NK-92 (cell line): ENCODE measurements around the gene ZBTB16.

Experiments used
- DNase-seq: peaks from one replicate; lab custom pipeline; 2025; ENCODE audit not compliant: unreplicated experiment; lab: John Stamatoyannopoulos, UW

Gene ZBTB16

GRCh38 chr11:114178656-114179055 lies 119.1 kb downstream of the ZBTB16 start:
- no peak for DNase-seq

- no peak for DNase-seq
Measured at GRCh38 chr11:114179234-114179941, 119.9 kb downstream of the ZBTB16 start.

- DNase-seq: no peak
Measured at GRCh38 chr11:114180301-114181055, 121.0 kb downstream of the ZBTB16 start.

- DNase-seq: no peak
Measured at GRCh38 chr11:114181195-114181594, 121.7 kb downstream of the ZBTB16 start.

DNA sequence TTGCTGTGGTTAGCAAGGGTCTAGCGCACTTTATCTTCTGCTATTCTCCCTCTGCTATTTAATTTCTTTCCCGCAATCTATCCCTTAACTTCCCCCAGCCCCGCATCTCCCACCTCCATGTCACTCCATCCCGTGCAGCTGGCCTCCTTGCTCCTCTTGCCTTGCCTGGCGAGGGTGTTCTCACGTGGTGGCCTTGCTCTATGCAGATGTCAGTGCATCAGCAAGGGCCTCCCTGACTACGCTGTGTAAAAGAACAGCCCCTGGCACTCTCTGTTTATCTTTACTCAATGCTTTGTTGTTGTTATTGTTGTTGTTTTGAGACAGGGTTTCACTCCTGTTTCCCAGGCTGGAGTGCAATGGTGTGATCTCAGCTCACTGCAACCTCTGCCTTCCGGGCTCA lies 122.2 kb downstream of the ZBTB16 start:
- no peak for DNase-seq

DNA sequence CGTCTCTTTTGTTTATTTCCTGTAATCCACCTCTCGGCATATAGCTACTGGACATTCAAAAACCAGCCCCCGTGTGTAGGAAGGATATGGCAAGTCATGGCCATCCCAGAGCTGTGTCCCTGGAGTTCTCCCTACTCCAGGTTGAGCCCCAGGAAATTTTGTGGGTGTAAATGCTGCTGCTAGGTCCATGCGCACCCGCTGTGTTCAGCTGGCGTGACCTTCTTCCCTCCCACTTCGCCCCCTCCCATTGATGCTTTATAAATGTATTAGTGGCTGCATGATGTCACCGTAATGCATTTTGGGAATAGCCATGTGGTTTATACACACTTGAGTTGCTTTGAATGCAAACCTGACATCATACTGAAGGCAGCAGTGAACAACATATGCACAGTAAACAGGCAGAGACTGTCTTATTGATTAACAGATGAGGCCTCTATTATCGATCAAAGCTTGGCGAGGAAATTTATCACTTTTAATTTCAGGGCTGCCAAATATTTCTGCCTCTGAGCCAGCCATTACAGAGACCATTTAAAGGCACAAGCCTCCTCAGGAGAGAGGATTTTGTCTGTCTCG lies 123.0 kb downstream of the ZBTB16 start:
- no peak for DNase-seq

- no peak for DNase-seq
Measured at GRCh38 chr11:114183044-114183511, 123.6 kb downstream of the ZBTB16 start.

DNA sequence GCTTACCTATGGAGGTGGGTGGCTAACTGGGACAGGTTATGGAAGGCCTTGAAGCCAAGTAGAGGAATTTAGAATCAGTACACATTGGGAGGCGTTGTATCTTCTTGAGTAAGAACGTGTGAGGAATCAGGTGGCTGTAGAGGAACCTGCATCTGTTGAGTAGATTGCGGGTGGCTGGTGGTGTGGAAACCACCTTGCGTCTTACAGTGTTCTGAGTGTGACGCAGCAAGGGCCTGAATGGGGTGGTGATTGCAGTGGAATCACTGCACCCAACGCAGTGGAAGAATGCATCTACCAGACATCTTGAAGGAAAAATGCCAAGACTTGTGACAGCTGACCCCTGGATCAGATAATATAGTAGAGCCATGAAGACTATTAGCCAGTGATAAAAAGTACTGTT lies 125.9 kb downstream of the ZBTB16 start:
- no peak for DNase-seq

DNA sequence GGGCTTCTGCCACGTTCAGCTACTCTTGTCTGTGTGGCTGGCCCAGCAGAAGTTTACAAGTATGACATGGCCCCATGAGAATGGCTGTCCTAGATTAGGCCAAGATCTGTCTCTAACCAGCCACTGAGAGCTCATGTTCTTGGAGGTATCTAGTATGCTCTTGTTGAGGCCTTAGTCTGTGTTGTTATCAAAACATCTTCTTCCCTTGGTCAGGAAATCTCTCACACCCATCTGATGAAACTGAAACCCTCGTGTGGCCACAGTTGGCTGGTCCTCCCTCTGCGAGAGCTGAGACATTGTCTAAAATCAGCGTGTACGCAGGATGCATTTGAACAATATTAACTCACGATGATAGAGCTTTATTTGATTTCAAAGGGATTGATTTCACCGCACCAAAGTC lies 127.7 kb downstream of the ZBTB16 start:
- DNase-seq: no peak

- DNase-seq: no peak
Measured at GRCh38 chr11:114188851-114189570, 129.5 kb downstream of the ZBTB16 start.

GRCh38 chr11:114190630-114191029 lies 131.1 kb downstream of the ZBTB16 start:
- no peak for DNase-seq

DNA sequence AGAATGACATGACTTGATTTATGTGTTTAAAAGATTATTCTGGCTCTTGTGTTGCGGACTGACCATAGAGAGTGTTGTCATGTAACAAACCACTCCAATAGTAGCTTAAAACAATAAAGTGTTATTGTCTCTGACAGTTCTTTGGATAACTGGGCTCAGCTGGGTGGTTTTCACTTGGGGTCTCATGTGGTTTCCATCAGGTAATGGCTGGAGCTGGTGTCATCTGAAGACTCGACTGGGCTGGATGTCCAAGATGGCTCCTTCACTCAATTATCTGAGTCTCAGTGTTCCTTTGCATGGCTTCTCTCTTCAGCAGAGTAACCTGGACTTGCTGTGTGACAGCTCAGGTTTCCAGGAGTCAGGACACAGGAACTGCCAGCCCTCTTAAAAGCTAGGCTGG lies 132.4 kb downstream of the ZBTB16 start:
- no peak for DNase-seq

DNA sequence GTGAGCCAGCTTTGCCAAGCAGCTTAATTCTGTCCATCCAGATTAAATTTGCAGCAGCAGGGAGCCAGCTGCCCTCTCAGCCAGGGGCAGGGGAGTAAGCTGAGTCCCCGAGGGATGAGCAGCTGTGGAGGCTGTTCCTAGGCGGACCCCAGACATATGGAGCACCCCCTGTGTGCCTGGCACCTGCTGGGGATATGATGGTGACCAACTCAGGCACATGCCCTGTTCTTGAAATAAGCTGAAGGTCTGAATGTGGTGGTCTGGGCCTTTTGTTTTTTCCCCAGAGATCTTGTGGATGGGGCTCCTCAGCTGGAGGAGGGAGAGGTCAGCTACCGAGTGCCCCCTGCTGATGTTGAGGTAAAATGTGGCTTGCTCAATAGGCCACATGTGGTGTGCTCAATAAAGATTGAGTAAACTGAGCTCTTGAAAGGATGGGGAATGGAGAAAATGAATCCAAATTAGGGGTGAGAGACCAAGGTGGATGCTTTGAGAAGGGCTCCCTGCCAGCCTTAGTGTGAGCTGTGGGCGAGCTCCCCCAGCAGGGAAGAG lies 133.4 kb downstream of the ZBTB16 start:
- no peak for DNase-seq

DNA sequence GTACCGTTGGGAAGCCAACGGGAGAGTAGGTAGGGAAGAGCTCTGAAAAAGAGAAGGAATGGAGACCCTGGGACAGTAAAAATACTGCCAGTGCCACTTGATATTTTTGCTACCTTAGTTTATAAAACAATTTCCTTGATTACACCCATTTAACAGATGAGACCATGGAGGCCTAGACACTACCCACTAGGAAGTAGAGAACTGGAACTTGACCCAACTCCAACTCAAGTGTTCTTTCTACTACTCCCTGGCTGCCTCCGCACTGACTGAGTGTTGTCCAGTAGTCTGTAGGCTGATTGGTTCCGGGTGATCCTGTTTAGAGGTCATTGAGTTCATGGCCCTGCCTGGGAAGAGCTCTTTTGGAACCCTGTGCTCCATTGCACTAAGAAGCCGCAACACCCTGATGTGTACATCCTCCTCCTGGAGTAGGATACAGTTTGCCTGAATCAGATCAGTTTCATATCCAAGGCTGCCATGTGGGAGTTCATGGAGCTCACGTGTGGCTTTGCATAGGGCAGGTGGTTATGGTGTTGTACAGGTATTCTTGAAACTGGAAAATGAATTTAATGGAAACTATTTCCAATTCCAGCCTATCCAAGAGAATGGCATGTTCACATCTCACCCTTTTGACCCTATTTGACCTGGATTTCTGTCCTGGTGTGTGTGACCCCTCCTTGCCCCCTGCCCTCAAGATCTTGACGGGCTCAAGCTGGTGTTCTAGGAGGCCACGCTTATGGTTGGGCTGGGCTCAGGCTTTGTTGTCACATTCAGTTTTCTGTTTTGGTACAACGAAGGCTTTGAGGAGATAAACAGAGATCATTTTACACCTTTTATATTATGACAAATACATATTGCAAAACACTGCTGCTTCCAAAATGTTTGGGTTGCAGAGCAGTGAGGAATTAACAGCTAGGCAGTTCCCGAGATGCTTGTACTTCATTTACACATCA lies 134.5 kb downstream of the ZBTB16 start:
- DNase-seq: no peak

DNA sequence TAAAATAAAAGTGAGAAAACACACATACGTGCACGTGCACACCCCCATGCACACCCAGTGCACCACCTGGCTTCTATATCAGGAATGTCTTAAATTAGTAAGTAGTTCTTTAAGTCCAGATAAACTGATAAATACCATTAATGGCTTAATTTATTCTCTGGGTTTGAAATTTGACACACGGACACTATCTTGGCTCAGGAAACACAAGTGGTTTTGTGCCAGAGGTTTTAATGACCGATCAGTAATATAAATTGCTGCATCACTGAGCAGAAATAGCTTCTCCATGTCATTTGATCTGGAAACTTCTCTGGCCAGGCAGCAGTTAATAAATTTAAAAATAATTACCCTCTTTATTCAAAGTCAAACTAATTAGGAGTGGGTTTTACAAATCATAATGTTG lies 135.2 kb downstream of the ZBTB16 start:
- DNase-seq: no peak

GRCh38 chr11:114195151-114195550 lies 135.6 kb downstream of the ZBTB16 start:
- no peak for DNase-seq

- no peak for DNase-seq
Measured at GRCh38 chr11:114195981-114196731, 136.6 kb downstream of the ZBTB16 start.

DNA sequence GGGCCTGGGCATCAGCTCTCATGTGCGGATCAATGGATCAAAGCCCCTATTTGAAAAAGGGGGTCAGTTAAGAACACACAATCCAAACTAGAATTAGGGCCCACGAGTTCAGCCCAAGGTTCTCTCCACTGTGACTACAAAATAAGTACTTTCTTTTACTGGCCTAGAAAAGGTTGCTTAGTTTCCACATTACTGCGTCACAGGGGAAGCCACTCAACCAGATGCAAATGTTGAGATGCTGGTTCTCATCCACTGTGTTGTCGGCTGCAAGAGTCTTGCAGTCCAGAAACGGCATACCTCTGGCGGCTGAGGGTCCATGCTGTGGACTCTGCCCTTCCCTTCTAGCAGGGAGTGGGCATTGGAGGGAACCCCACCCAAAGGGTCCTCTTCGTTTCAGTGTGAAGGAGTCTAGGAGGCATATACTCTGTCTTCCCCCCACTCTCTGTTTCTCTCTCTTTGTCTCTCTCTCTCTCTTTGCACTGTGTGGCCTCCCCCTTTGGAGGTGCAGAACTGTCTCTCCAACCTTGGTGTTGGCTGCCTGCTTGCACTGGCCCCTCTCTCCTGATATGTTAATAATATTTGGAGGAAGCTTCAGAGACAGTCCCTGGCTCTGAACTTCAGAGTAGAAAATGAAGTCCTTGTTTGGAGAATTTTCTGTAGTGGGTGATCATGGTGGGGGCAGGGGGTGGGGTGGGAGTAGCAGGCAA lies 137.6 kb downstream of the ZBTB16 start:
- no peak for DNase-seq
